Gastroesophageal sphincter (tissue), 4 donors: ENCODE data around the gene PSORS1C1. TPM values are rescaled to one million over a fixed set of nuclear protein-coding genes. Genes with fewer than 3 reads are reported as not detected.
"Not testable (repeated sequence)": the region's sequence is repeated elsewhere in the genome, so short reads cannot be mapped to it uniquely, and the experiment has no call there.

ENCODE experiments used
- ATAC-seq: fragments of 150-250 bp; one replicate; pipeline ENCODE4 v1.9.1; 2016; ENCODE audit warnings: mild to moderate bottlenecking, moderate library complexity
- H3K27ac ChIP-seq, 4 donors: fragments of 200-600 bp; sonication (generic) in 3 of 4; 1 replicate in 3 of 4; 2 replicates in 1 of 4; pipeline ENCODE4 v1.5.1; 2016 to 2019
- H3K27me3 ChIP-seq: fragments of 200-600 bp; sonication (generic); one replicate; pipeline ENCODE4 v1.5.1; 2019
- H3K36me3 ChIP-seq, 2 donors: fragments of 200-600 bp; sonication (generic); one replicate each; pipeline ENCODE4 v1.5.1; 2019; ENCODE audit warnings: control low read depth in 1 of 2
- H3K4me1 ChIP-seq, 3 donors: fragments of 200-600 bp; sonication (generic); 1 replicate in 2 of 3; 2 replicates in 1 of 3; pipeline ENCODE4 v1.5.1; 2016 to 2019; ENCODE audit warnings: control low read depth in 2 of 3
- H3K4me3 ChIP-seq, 2 donors: fragments of 200-600 bp; sonication (generic); one replicate each; pipeline ENCODE4 v1.5.1; 2019; ENCODE audit warnings: mild to moderate bottlenecking in 1 of 2, moderate library complexity in 1 of 2
- H3K9me3 ChIP-seq, 3 donors: fragments of 200-600 bp; sonication (generic); one replicate each; pipeline ENCODE4 v1.5.1; 2017 to 2019; ENCODE audit warnings: control low read depth in 2 of 3
- CTCF ChIP-seq, 4 experiments: fragments of 200-600 bp in 2 of 4; fragments of 450-650 bp in 2 of 4; sonication (generic) in 1 of 4; IDR thresholded peaks; one replicate each; pipeline ENCODE4 v1.5.1; 2017 to 2019; ENCODE audit warnings: antibody characterized with exemption in 4 of 4, mild to moderate bottlenecking in 2 of 4, moderate library complexity in 2 of 4
- EP300 ChIP-seq: sonication (generic); formaldehyde crosslinking; IDR thresholded peaks from one replicate; pipeline ENCODE4 v1.6.1; 2017; ENCODE audit warnings: antibody characterized with exemption, mild to moderate bottlenecking
- POLR2A ChIP-seq, 2 donors: fragments of 450-650 bp; IDR thresholded peaks; one replicate each; pipeline ENCODE4 v1.6.1; 2017; ENCODE audit warnings: antibody characterized with exemption in 2 of 2, mild to moderate bottlenecking in 2 of 2, moderate library complexity in 1 of 2
- POLR2AphosphoS5 ChIP-seq: sonication (generic); formaldehyde crosslinking; IDR thresholded peaks from one replicate; pipeline ENCODE4 v1.6.1; 2017; ENCODE audit warnings: antibody characterized with exemption
- WGBS, 2 donors: methylation state at CpG; one replicate each; pipeline ENCODE4 v1.1.5; 2018; ENCODE audit warnings: low coverage in 1 of 2; 5-methylcytosine and 5-hydroxymethylcytosine counted together
- total RNA-seq, 4 donors: library from RNA; depleted of rRNA; stranded (reverse); fragments of >200 nt; gene quantifications; one replicate each; pipeline ENCODE4 v1.1.0, GENCODE V29; 2016

PSORS1C1 gene
- total RNA-seq, 4 donors from 2014 or later, result 0.12 to 7.8 (median 1.7) TPM

GRCh38 chr6:31175971-31176370 is 61.4 kb downstream of the PSORS1C1 start:
- Histone ChIP-seq H3K4me1 (no peaks in the 10 kb centered on the region), H3K27me3 (peaks cover 11% of the 10 kb centered on the region), H3K27ac (no peak overlapping the region), H3K9me3 (no peaks in the 10 kb centered on the region), H3K4me3 (no peak overlapping the region), H3K36me3 (no peaks in the 10 kb centered on the region)
- 25 to 71% methylated on average over 2 to 3 of the region's 3 CpGs for WGBS, 2 donors
- no peak for ATAC-seq
- TF ChIP-seq CTCF (IDR thresholded peaks at IDR 0.05), result no peak
- no peak for TF ChIP-seq POLR2AphosphoS5
- TF ChIP-seq POLR2A (IDR thresholded peaks at IDR 0.05), result no peak
- TF ChIP-seq EP300, result no peak

DNA sequence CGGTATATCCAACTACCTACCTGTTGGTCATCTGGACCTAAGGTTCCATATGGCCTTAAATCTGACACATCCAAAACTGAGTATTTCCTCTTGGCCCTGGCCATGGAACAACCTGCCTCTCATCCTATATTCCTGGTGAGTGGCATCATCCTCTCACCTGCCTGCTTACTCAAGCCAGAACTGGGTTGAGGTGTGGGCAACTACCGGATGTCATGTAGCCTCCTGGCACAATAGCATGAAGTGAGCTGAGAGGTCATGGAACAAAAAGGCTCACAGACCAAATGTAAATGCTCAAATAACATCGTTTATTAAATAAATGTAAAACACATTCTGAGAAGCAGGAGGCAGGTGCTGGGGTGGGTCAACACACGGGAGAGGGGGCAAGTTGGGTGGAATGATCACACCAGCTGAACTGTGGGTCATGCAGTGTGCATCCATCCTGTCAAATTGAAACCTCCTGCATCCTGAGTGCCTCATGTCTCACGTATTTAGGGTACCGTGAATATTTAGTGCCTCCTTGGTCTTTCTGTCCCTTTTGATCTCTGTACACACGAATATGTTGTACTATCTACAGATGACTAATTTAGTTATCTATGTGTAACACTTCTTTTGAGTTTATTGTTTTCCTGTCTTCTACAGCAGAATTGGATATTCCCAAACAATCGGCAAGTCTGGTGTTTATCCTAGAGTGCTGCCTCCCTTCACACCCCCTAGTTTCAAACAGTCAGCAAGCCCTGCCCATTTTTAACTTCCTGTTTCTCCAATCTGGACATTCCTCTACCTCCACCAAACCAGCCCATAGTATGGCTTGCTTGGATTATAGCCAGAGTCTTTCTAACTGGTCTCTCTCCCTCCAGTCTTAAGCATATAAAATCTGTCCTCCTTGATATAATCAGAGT is 63.8 kb downstream of the PSORS1C1 start:
- H3K4me3 ChIP-seq, result no peak overlapping the region
- no peaks in the 10 kb centered on the region for H3K9me3 ChIP-seq
- H3K36me3 ChIP-seq, result no peaks in the 10 kb centered on the region
- H3K27ac ChIP-seq, result no peak overlapping the region
- TF ChIP-seq EP300, result no peak
- no peak for TF ChIP-seq CTCF (IDR thresholded peaks at IDR 0.05)
- no peak for TF ChIP-seq POLR2A (IDR thresholded peaks at IDR 0.05)
- no peak for TF ChIP-seq POLR2AphosphoS5
- 54 to 57% methylated on average over 8 of the region's 8 CpGs for WGBS, 2 donors
- no peaks in the 10 kb centered on the region for H3K27me3 ChIP-seq
- ATAC-seq, result no peak
- no peaks in the 10 kb centered on the region for H3K4me1 ChIP-seq

GRCh38 chr6:31179042-31179386 is 64.4 kb downstream of the PSORS1C1 start:
- WGBS, 2 donors, result 41 to 66% methylated on average over 3 to 4 of the region's 4 CpGs
- no peak for TF ChIP-seq POLR2A (IDR thresholded peaks at IDR 0.05)
- no peak for TF ChIP-seq CTCF (IDR thresholded peaks at IDR 0.05)
- no peak for TF ChIP-seq POLR2AphosphoS5
- TF ChIP-seq EP300, result no peak
- Histone ChIP-seq H3K9me3 (no peaks in the 10 kb centered on the region), H3K4me1 (no peaks in the 10 kb centered on the region), H3K36me3 (no peaks in the 10 kb centered on the region), H3K27me3 (no peaks in the 10 kb centered on the region), H3K27ac (no peak overlapping the region), H3K4me3 (no peak overlapping the region)
- no peak for ATAC-seq

- Histone ChIP-seq H3K4me3 (peak overlapping the region; percentile 33 to 37), H3K27me3 (no peaks in the 10 kb centered on the region), H3K9me3 (no peaks in the 10 kb centered on the region), H3K36me3 (no peaks in the 10 kb centered on the region), H3K27ac (peak overlapping the region in 1 of 4 donors; percentile 59), H3K4me1 (no peaks in the 10 kb centered on the region)
- ATAC-seq, result no peak
- 92 to 93% methylated on average over 5 to 8 of the region's 8 CpGs for WGBS, 2 donors
- TF ChIP-seq CTCF (IDR thresholded peaks at IDR 0.05) (no peak), POLR2A (IDR thresholded peaks at IDR 0.05) (no peak), POLR2AphosphoS5 (no peak), EP300 (no peak)
Measured at GRCh38 chr6:31179896-31180295, 65.3 kb downstream of the PSORS1C1 start.

- Histone ChIP-seq H3K36me3 (no peaks in the 10 kb centered on the region), H3K4me1 (no peaks in the 10 kb centered on the region), H3K9me3 (no peaks in the 10 kb centered on the region), H3K27me3 (no peaks in the 10 kb centered on the region), H3K4me3 (peak overlapping the region; percentile 33 to 37), H3K27ac (peak overlapping the region in 1 of 4 donors; percentile 59)
- TF ChIP-seq CTCF (IDR thresholded peaks at IDR 0.05), result no peak
- TF ChIP-seq POLR2A (IDR thresholded peaks at IDR 0.05), result no peak
- TF ChIP-seq POLR2AphosphoS5, result no peak
- no peak for TF ChIP-seq EP300
- WGBS, 2 donors, result 24% methylated on average over 11 of the region's 26 CpGs; no CpG with 5 or more reads in 1 of the 2 donors
- peak; percentile 67 for ATAC-seq
Measured at GRCh38 chr6:31180500-31180899, 65.9 kb downstream of the PSORS1C1 start.

- not testable (repeated sequence) for H3K36me3 ChIP-seq, ATAC-seq, H3K4me3 ChIP-seq, H3K27ac ChIP-seq, H3K9me3 ChIP-seq, H3K27me3 ChIP-seq, H3K4me1 ChIP-seq
- 70% methylated on average over 2 of the region's 2 CpGs; no CpG with 5 or more reads in 1 of the 2 donors for WGBS, 2 donors
Measured at GRCh38 chr6:31183287-31183686, 68.7 kb downstream of the PSORS1C1 start.

GRCh38 chr6:31183859-31184258 is 69.3 kb downstream of the PSORS1C1 start:
- H3K27ac ChIP-seq, ATAC-seq, H3K27me3 ChIP-seq, H3K9me3 ChIP-seq, H3K4me1 ChIP-seq, H3K36me3 ChIP-seq, H3K4me3 ChIP-seq: not testable (repeated sequence)
- 38 to 61% methylated on average over 1 to 6 of the region's 6 CpGs for WGBS, 2 donors
